Neural crest cell (in vitro differentiated cells): ENCODE data around the gene PDE7B. TPM values are rescaled to one million over a fixed set of nuclear protein-coding genes. Genes with fewer than 3 reads are reported as not detected.

ENCODE experiments used
- DNase-seq: peaks from one replicate; pipeline ENCODE4 v3.0.0; 2021; ENCODE audit warnings: low read depth, mixed read lengths, low spot score
- H3K27ac Mint-ChIP-seq: one replicate; pipeline ENCODE4 v1.8.0; 2021; ENCODE audit warnings: mild to moderate bottlenecking, mixed read lengths; ENCODE audit not compliant: unreplicated experiment
- H3K27me3 Mint-ChIP-seq: 2 replicates; pipeline ENCODE4 v1.8.0; 2021; ENCODE audit warnings: low read depth, mild to moderate bottlenecking, mixed read lengths
- H3K36me3 Mint-ChIP-seq: 2 replicates; pipeline ENCODE4 v1.8.0; 2021; ENCODE audit warnings: low read depth, mild to moderate bottlenecking, mixed read lengths
- H3K4me1 Mint-ChIP-seq: 2 replicates; pipeline ENCODE4 v1.8.0; 2021; ENCODE audit warnings: mixed read lengths
- H3K4me3 Mint-ChIP-seq: one replicate; pipeline ENCODE4 v1.8.0; 2021; ENCODE audit warnings: mild to moderate bottlenecking, mixed read lengths
- H3K9me3 Mint-ChIP-seq: 2 replicates; pipeline ENCODE4 v1.8.0; 2021; ENCODE audit warnings: mixed read lengths
- CTCF ChIP-seq: fragments of 200-600 bp; sonication (generic); conservative IDR thresholded peaks from 2 replicates; pipeline ENCODE4 v1.5.0; 2021; ENCODE audit warnings: antibody characterized with exemption, mild to moderate bottlenecking
- total RNA-seq: library from RNA; stranded (reverse); gene quantifications from 2 replicates; pipeline ENCODE4 v1.2.1, GENCODE V29; 2021

PDE7B gene
- total RNA-seq, 1 donor from 2014 or later, result 0.58 TPM

GRCh38 chr6:135919026-135919425, 67.5 kb downstream of the PDE7B start:
- H3K4me3 Mint-ChIP-seq, result no peak overlapping the region

GRCh38 chr6:135920689-135921088, 69.2 kb downstream of the PDE7B start:
- Mint-ChIP-seq H3K4me1 (no peaks in the 10 kb centered on the region), H3K36me3 (no peaks in the 10 kb centered on the region), H3K4me3 (no peak overlapping the region), H3K9me3 (no peaks in the 10 kb centered on the region), H3K27me3 (no peaks in the 10 kb centered on the region), H3K27ac (no peak overlapping the region)
- no peak for DNase-seq
- TF ChIP-seq CTCF, result no peak

More at GRCh38 chr6:135919026-135919425, 67.5 kb downstream of the PDE7B start:
- no peaks in the 10 kb centered on the region for H3K36me3 Mint-ChIP-seq
- no peak for DNase-seq
- H3K9me3 Mint-ChIP-seq, result no peaks in the 10 kb centered on the region
- no peaks in the 10 kb centered on the region for H3K4me1 Mint-ChIP-seq
- H3K27ac Mint-ChIP-seq, result no peak overlapping the region
- no peaks in the 10 kb centered on the region for H3K27me3 Mint-ChIP-seq
- no peak for TF ChIP-seq CTCF

GRCh38 chr6:135921188-135921587, 69.7 kb downstream of the PDE7B start:
- H3K27ac Mint-ChIP-seq, result no peak overlapping the region
- no peaks in the 10 kb centered on the region for H3K36me3 Mint-ChIP-seq
- no peak for DNase-seq
- H3K4me1 Mint-ChIP-seq, result no peaks in the 10 kb centered on the region
- no peak for TF ChIP-seq CTCF
- no peaks in the 10 kb centered on the region for H3K27me3 Mint-ChIP-seq
- H3K4me3 Mint-ChIP-seq, result no peak overlapping the region
- H3K9me3 Mint-ChIP-seq, result no peaks in the 10 kb centered on the region

GRCh38 chr6:135922174-135922573, 70.7 kb downstream of the PDE7B start:
- Mint-ChIP-seq H3K36me3 (no peaks in the 10 kb centered on the region), H3K4me3 (no peak overlapping the region), H3K27ac (no peak overlapping the region), H3K9me3 (no peaks in the 10 kb centered on the region), H3K27me3 (no peaks in the 10 kb centered on the region), H3K4me1 (no peaks in the 10 kb centered on the region)
- TF ChIP-seq CTCF, result no peak
- DNase-seq, result no peak

- DNase-seq, result no peak
- Mint-ChIP-seq H3K9me3 (no peaks in the 10 kb centered on the region), H3K27ac (no peak overlapping the region), H3K36me3 (no peaks in the 10 kb centered on the region), H3K4me3 (no peak overlapping the region), H3K27me3 (no peaks in the 10 kb centered on the region), H3K4me1 (no peaks in the 10 kb centered on the region)
- no peak for TF ChIP-seq CTCF
These were observed 71.2 kb downstream of the PDE7B start for GRCh38 chr6:135922746-135923145.

GRCh38 chr6:135932651-135933050, 81.2 kb downstream of the PDE7B start:
- TF ChIP-seq CTCF, result no peak
- Mint-ChIP-seq H3K36me3 (no peaks in the 10 kb centered on the region), H3K4me1 (no peaks in the 10 kb centered on the region), H3K27me3 (no peaks in the 10 kb centered on the region), H3K9me3 (peaks cover 6% of the 10 kb centered on the region), H3K27ac (no peak overlapping the region), H3K4me3 (no peak overlapping the region)
- DNase-seq, result no peak
